DOHH2 (cell line): ENCODE results near the gene NMNAT2.

ENCODE experiments used
- H3F3A ChIP-seq: fragments of 200-600 bp; sonication (generic), shearing (Covaris generic); 2 replicates; pipeline ENCODE4 v1.6.0; 2016; ENCODE audit warnings: antibody characterized with exemption, mild to moderate bottlenecking; ENCODE audit not compliant: control insufficient read depth, insufficient read depth
- H3K27ac ChIP-seq: fragments of 200-600 bp; sonication (generic); 2 replicates; pipeline ENCODE4 v1.5.1; 2014; ENCODE audit warnings: low read depth, mild to moderate bottlenecking, low read length, moderate library complexity
- H3K27me3 ChIP-seq: fragments of 200-600 bp; sonication (generic); 2 replicates; pipeline ENCODE4 v1.6.1; 2014; ENCODE audit warnings: mild to moderate bottlenecking, low read length, mixed read lengths; ENCODE audit not compliant: control insufficient read depth
- H3K36me3 ChIP-seq: fragments of 200-600 bp; sonication (generic); 2 replicates; pipeline ENCODE4 v1.6.1; 2014; ENCODE audit warnings: mild to moderate bottlenecking, low read length, moderate library complexity, mixed read lengths; ENCODE audit not compliant: control insufficient read depth
- H3K4me1 ChIP-seq: fragments of 200-600 bp; sonication (generic); 2 replicates; pipeline ENCODE4 v1.6.1; 2014; ENCODE audit warnings: mild to moderate bottlenecking, low read length, mixed read lengths; ENCODE audit not compliant: control insufficient read depth
- H3K4me2 ChIP-seq: fragments of 200-600 bp; sonication (generic); 2 replicates; pipeline ENCODE4 v1.6.0; 2014; ENCODE audit warnings: mild to moderate bottlenecking, low read length, moderate library complexity
- H3K4me3 ChIP-seq: fragments of 200-600 bp; sonication (generic); 2 replicates; pipeline ENCODE4 v1.5.1; 2014; ENCODE audit warnings: mild to moderate bottlenecking, low read length, mixed read lengths
- H3K79me2 ChIP-seq: fragments of 200-600 bp; sonication (generic); 2 replicates; pipeline ENCODE4 v1.6.1; 2014; ENCODE audit warnings: mild to moderate bottlenecking, low read length, mixed read lengths; ENCODE audit not compliant: control insufficient read depth
- H3K9me2 ChIP-seq: fragments of 200-600 bp; sonication (generic); replicated peaks from 2 replicates; pipeline ENCODE4 v1.6.1; 2014; ENCODE audit warnings: mild to moderate bottlenecking, low read length, mixed read lengths; ENCODE audit not compliant: control insufficient read depth
- H3K9me3 ChIP-seq: fragments of 200-600 bp; sonication (generic); 2 replicates; pipeline ENCODE4 v1.6.1; 2014; ENCODE audit warnings: antibody characterized with exemption, low read length, mixed read lengths; ENCODE audit not compliant: control insufficient read depth, insufficient read depth
- H4K20me1 ChIP-seq: fragments of 200-600 bp; sonication (generic); 2 replicates; pipeline ENCODE4 v1.6.0; 2014; ENCODE audit warnings: low read depth, mild to moderate bottlenecking, antibody characterized with exemption, low read length, moderate library complexity; ENCODE audit not compliant: control insufficient read depth, insufficient read depth
- EZH2phosphoT487 ChIP-seq: fragments of 200-600 bp; sonication (generic); IDR thresholded peaks from 2 replicates; pipeline ENCODE4 v1.6.1; 2017; ENCODE audit warnings: borderline replicate concordance, mild to moderate bottlenecking, antibody characterized with exemption, low read length, moderate library complexity, mixed read lengths
- TF ChIP-seq, protein P1 (sequence below): fragments of 200-600 bp; sonication (generic); IDR thresholded peaks from one replicate; pipeline ENCODE4 v1.5.1; 2014; ENCODE audit warnings: antibody characterized with exemption, mild to moderate bottlenecking, low read depth, low read length; ENCODE audit not compliant: poor library complexity, severe bottlenecking

NMNAT2 gene

DNA sequence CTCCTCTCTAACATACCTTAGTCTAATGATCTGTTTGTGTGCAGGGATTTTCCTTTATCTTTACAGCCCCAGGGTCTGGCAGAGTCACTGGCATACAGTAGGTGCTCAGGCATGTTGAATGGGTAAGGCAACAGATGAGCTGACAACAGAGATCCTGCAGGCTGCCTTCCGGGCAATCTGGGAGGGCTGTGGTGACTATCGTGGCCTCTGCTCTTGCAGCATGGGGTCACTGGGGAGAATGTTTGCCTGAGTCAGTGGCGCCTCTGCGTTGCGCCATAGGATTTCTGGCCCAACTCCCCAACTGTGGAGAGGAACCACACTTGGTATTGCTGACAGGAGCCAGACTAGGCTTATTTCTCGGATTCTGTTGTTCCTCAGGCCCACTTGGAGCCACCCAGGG lies 138.3 kb downstream of the NMNAT2 start:
- no peaks in the 10 kb centered on the region for H3K4me1 ChIP-seq
- no peaks in the 10 kb centered on the region for H3K9me2 ChIP-seq
- no peaks in the 10 kb centered on the region for H3K79me2 ChIP-seq
- no peaks in the 10 kb centered on the region for H3K36me3 ChIP-seq
- no peaks in the 10 kb centered on the region for H3F3A ChIP-seq
- H3K27me3 ChIP-seq: peaks cover 11% of the 10 kb centered on the region; the same call in 1 of the 2 replicates
- H3K27ac ChIP-seq: no peak overlapping the region
- no peaks in the 10 kb centered on the region for H3K9me3 ChIP-seq
- H3K4me2 ChIP-seq: no peak overlapping the region
- no peak overlapping the region for H3K4me3 ChIP-seq
- TF ChIP-seq, protein P1, sequence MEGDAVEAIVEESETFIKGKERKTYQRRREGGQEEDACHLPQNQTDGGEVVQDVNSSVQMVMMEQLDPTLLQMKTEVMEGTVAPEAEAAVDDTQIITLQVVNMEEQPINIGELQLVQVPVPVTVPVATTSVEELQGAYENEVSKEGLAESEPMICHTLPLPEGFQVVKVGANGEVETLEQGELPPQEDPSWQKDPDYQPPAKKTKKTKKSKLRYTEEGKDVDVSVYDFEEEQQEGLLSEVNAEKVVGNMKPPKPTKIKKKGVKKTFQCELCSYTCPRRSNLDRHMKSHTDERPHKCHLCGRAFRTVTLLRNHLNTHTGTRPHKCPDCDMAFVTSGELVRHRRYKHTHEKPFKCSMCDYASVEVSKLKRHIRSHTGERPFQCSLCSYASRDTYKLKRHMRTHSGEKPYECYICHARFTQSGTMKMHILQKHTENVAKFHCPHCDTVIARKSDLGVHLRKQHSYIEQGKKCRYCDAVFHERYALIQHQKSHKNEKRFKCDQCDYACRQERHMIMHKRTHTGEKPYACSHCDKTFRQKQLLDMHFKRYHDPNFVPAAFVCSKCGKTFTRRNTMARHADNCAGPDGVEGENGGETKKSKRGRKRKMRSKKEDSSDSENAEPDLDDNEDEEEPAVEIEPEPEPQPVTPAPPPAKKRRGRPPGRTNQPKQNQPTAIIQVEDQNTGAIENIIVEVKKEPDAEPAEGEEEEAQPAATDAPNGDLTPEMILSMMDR: no peak
- TF ChIP-seq EZH2phosphoT487: no peak
- H4K20me1 ChIP-seq: no peaks in the 10 kb centered on the region

DNA sequence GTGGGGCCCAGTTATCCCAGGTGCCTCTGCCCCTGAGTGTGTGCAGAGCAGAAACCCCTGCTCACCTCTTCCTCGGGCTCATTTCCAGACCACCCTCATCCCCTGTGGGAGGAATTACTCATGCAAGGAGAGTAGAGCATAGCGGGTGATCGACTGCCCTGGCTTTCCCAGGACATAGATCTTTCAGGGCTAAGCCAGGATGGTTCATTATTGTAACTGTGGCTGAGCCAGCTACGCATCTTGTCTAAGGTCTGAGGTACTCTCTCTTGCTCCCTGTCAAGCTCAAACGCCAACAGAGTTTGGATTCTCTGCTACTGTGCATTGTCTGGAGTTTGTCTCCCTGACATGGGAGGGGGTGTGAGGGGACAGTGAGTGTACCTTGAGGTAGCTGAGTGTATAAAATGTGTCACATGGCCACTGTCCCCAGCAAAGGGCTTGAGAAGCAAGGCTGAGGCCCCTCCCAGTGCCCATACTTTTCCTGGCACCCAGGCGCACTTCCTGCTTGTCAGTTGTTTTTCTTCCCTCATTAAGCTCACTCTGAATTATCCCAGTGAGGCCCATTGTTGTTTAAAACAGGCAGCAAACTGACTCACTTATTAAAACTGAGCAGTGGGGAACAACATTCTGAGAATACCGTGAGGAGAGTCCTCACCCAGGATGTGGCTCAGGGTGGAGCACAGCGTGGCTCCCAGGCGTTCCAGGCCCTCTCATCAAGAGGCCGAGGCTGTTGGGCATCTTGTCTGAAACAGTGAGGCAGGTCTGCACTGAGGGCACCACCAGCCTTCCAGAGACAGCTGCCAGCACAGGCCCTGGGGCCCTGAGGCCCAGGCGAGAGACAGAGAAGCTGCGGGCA lies 139.2 kb downstream of the NMNAT2 start:
- H3K36me3 ChIP-seq: no peaks in the 10 kb centered on the region
- H3K27ac ChIP-seq: no peak overlapping the region
- no peaks in the 10 kb centered on the region for H3K4me1 ChIP-seq
- H3K9me3 ChIP-seq: no peaks in the 10 kb centered on the region
- H3K9me2 ChIP-seq: no peaks in the 10 kb centered on the region
- H4K20me1 ChIP-seq: no peaks in the 10 kb centered on the region
- peaks cover 11% of the 10 kb centered on the region; the same call in 1 of the 2 replicates for H3K27me3 ChIP-seq
- TF ChIP-seq EZH2phosphoT487: no peak
- TF ChIP-seq, protein P1: no peak
- H3F3A ChIP-seq: no peaks in the 10 kb centered on the region
- no peaks in the 10 kb centered on the region for H3K79me2 ChIP-seq
- H3K4me3 ChIP-seq: no peak overlapping the region
- H3K4me2 ChIP-seq: no peak overlapping the region

DNA sequence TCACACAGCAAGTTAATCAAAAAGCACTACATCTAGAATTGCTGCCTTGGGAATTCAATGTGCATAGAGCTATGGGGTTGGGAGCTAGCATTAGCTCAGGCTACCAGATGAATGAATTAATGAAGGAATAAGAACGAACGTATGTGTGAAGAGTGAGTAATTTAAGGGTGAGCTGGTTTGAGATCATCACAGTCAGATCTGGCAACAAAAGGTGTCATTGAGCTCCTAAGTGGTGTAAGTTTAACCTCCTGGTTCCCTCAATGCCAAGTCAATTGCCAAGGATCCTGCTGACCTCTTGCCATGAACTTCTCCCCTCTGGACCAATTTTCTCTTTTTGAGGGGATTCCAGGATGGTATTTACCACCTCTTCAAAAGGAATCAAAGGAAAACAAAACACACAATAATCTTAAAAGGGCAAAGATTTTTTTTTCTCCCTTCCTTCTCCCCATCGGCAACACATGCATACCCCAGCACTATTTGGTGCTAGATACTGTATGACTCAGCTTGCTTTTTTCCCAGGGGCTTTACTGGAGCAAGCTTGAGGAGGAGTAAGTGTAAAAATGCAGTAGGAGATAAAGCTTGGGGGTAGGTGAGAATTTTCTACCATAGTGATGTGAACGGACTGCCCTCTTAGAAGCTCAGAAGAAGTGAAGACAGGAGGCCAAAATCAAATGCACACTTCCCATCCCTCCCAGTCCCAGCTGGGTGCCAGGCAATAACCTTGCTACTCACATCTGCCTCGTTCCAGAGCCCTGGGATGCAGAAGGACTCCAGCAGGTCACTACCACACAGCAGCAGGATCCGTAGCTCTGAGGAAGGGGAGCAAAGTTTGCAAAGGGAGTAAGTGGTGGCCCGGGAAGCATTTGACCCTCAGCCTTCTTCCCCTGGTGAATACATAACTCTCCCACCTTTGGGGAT lies 140.1 kb downstream of the NMNAT2 start:
- TF ChIP-seq, protein P1: no peak
- TF ChIP-seq EZH2phosphoT487: no peak
- Histone ChIP-seq H4K20me1 (no peaks in the 10 kb centered on the region), H3F3A (no peaks in the 10 kb centered on the region), H3K9me2 (no peaks in the 10 kb centered on the region), H3K27me3 (peaks cover 6% of the 10 kb centered on the region; the same call in 1 of the 2 replicates), H3K4me3 (no peak overlapping the region), H3K4me2 (no peak overlapping the region), H3K9me3 (no peaks in the 10 kb centered on the region), H3K36me3 (no peaks in the 10 kb centered on the region), H3K27ac (no peak overlapping the region), H3K79me2 (no peaks in the 10 kb centered on the region), H3K4me1 (no peaks in the 10 kb centered on the region)
